Progenitor cell of endocrine pancreas (in vitro differentiated cells): ENCODE results near the gene CRMP1. TPM values are rescaled to one million over a fixed set of nuclear protein-coding genes. Genes with fewer than 3 reads are reported as not detected.
A peak's percentile ranks its signal among the peaks of the same experiment; 100 is the strongest.

ENCODE experiments used
- DNase-seq: peaks from one replicate; pipeline ENCODE4 v3.0.0; 2021; ENCODE audit warnings: low spot score; ENCODE audit not compliant: unreplicated experiment
- H3K27ac Mint-ChIP-seq: 2 replicates; pipeline ENCODE4 v1.8.0; 2021; ENCODE audit warnings: mild to moderate bottlenecking, moderate library complexity, mixed read lengths
- H3K27me3 Mint-ChIP-seq: 2 replicates; pipeline ENCODE4 v1.8.0; 2021; ENCODE audit warnings: mixed read lengths
- H3K36me3 Mint-ChIP-seq: 2 replicates; pipeline ENCODE4 v1.8.0; 2022; ENCODE audit warnings: mixed read lengths; ENCODE audit not compliant: insufficient read depth
- H3K4me1 Mint-ChIP-seq: 2 replicates; pipeline ENCODE4 v1.8.0; 2021; ENCODE audit warnings: low read depth, mixed read lengths
- H3K4me3 Mint-ChIP-seq: 2 replicates; pipeline ENCODE4 v1.8.0; 2021; ENCODE audit warnings: low read depth, mild to moderate bottlenecking, moderate library complexity, mixed read lengths
- H3K9me3 Mint-ChIP-seq: 2 replicates; pipeline ENCODE4 v1.8.0; 2021; ENCODE audit warnings: low read depth, mixed read lengths
- total RNA-seq: library from RNA; stranded (reverse); gene quantifications from 2 replicates; pipeline ENCODE4 v1.2.1, GENCODE V29; 2021
- TF ChIP-seq, protein P1 (sequence below): fragments of 200-600 bp; sonication (generic); IDR thresholded peaks from one replicate; pipeline ENCODE4 v1.5.0; 2021; ENCODE audit warnings: antibody characterized with exemption, mild to moderate bottlenecking; ENCODE audit not compliant: unreplicated experiment

The CRMP1 gene
- total RNA-seq, 1 donor from 2014 or later: 17.6 TPM

DNA sequence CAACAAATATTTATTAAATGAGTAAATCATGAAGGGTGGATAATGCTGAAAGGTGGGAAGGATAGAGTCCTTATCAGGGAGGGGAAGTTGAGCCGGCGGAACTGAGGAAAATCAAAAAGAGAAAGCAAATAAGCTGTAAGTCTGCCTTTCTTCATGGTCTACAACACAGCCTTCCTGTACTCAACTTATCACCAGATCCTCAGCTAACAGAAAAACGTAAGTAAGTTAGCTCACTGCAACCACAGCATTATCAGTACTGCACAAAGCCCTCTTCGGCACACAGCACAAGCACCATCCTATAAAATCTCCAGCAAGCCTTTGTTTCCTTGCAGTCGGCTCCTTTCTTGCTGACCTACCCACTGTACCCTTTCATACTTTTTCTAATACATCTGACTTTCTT lies 70.3 kb downstream of the CRMP1 start:
- TF ChIP-seq, protein P1, sequence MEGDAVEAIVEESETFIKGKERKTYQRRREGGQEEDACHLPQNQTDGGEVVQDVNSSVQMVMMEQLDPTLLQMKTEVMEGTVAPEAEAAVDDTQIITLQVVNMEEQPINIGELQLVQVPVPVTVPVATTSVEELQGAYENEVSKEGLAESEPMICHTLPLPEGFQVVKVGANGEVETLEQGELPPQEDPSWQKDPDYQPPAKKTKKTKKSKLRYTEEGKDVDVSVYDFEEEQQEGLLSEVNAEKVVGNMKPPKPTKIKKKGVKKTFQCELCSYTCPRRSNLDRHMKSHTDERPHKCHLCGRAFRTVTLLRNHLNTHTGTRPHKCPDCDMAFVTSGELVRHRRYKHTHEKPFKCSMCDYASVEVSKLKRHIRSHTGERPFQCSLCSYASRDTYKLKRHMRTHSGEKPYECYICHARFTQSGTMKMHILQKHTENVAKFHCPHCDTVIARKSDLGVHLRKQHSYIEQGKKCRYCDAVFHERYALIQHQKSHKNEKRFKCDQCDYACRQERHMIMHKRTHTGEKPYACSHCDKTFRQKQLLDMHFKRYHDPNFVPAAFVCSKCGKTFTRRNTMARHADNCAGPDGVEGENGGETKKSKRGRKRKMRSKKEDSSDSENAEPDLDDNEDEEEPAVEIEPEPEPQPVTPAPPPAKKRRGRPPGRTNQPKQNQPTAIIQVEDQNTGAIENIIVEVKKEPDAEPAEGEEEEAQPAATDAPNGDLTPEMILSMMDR: no peak
- peaks cover 36% of the 10 kb centered on the region for H3K36me3 Mint-ChIP-seq
- H3K27ac Mint-ChIP-seq: no peak overlapping the region

GRCh38 chr4:5821665-5822358 lies 71.1 kb downstream of the CRMP1 start:
- Mint-ChIP-seq H3K4me1 (no peaks in the 10 kb centered on the region), H3K27ac (no peak overlapping the region), H3K27me3 (no peaks in the 10 kb centered on the region), H3K9me3 (no peaks in the 10 kb centered on the region), H3K4me3 (no peak overlapping the region), H3K36me3 (peaks cover 37% of the 10 kb centered on the region)
- DNase-seq: no peak
- TF ChIP-seq, protein P1: peak; percentile 56

More for the DNA sequence above, 70.3 kb downstream of the CRMP1 start:
- no peak for DNase-seq
- no peak overlapping the region for H3K4me3 Mint-ChIP-seq
- no peaks in the 10 kb centered on the region for H3K4me1 Mint-ChIP-seq
- no peaks in the 10 kb centered on the region for H3K27me3 Mint-ChIP-seq
- H3K9me3 Mint-ChIP-seq: no peaks in the 10 kb centered on the region

GRCh38 chr4:5816851-5817375 lies 76.0 kb downstream of the CRMP1 start:
- H3K4me3 Mint-ChIP-seq: no peak overlapping the region
- peak overlapping the region; percentile 62 for H3K27ac Mint-ChIP-seq
- H3K9me3 Mint-ChIP-seq: no peaks in the 10 kb centered on the region
- no peaks in the 10 kb centered on the region for H3K27me3 Mint-ChIP-seq
- DNase-seq: no peak
- H3K4me1 Mint-ChIP-seq: no peaks in the 10 kb centered on the region
- peaks cover 37% of the 10 kb centered on the region for H3K36me3 Mint-ChIP-seq
- TF ChIP-seq, protein P1: no peak

DNA sequence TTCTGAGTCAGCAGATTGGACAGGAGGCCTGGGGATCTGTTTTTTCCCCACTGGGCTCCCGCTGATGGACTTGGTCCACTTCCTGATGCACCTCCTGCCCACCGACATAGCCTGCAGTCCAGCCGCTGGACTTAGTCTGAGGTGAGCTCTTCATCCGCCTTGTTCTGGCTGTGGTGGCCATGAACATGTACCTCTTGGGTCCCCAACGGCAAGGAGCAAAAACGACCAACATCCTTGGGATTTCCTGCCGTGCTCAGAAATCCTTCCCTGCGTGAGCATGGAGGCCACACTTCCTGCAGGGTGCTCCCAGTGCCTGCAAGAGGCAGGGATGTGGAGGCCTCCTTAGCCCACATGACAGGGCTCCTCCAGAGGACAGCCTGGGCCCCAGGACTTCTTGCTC lies 76.8 kb downstream of the CRMP1 start:
- H3K36me3 Mint-ChIP-seq: peaks cover 39% of the 10 kb centered on the region
- H3K9me3 Mint-ChIP-seq: no peaks in the 10 kb centered on the region
- H3K4me3 Mint-ChIP-seq: no peak overlapping the region
- TF ChIP-seq, protein P1: no peak
- H3K4me1 Mint-ChIP-seq: no peaks in the 10 kb centered on the region
- no peaks in the 10 kb centered on the region for H3K27me3 Mint-ChIP-seq
- H3K27ac Mint-ChIP-seq: no peak overlapping the region
- DNase-seq: no peak

- Mint-ChIP-seq H3K9me3 (no peaks in the 10 kb centered on the region), H3K4me1 (no peaks in the 10 kb centered on the region), H3K27ac (no peak overlapping the region), H3K36me3 (peaks cover 40% of the 10 kb centered on the region), H3K4me3 (no peak overlapping the region), H3K27me3 (no peaks in the 10 kb centered on the region)
- no peak for DNase-seq
- TF ChIP-seq, protein P1: no peak
These were observed 77.2 kb downstream of the CRMP1 start for GRCh38 chr4:5815641-5816040.
